Neuronal stem cell (in vitro differentiated cells): ENCODE measurements around the gene DIRAS2.

Experiments used
- DNase-seq: peaks from one replicate; pipeline ENCODE4 v3.0.0-alpha.2; 2013; ENCODE audit warnings: low spot score
- H2AFZ ChIP-seq: one replicate; pipeline ENCODE4 v1.6.1; 2013; ENCODE audit warnings: mild to moderate bottlenecking, low read length, inconsistent platforms
- H2AK5ac ChIP-seq: 2 replicates; pipeline ENCODE4 v1.6.1; 2013; ENCODE audit warnings: low read depth, mild to moderate bottlenecking, inconsistent platforms, low read length, moderate library complexity, mixed read lengths
- H2BK120ac ChIP-seq: 2 replicates; pipeline ENCODE4 v1.6.1; 2013; ENCODE audit warnings: low read depth, mild to moderate bottlenecking, inconsistent platforms, low read length, moderate library complexity, mixed read lengths
- H2BK12ac ChIP-seq: one replicate; pipeline ENCODE4 v1.6.1; 2013; ENCODE audit warnings: low read length, inconsistent platforms
- H2BK15ac ChIP-seq: 2 replicates; pipeline ENCODE4 v1.6.1; 2013; ENCODE audit warnings: mild to moderate bottlenecking, low read length, inconsistent platforms, mixed read lengths
- H2BK5ac ChIP-seq: one replicate; pipeline ENCODE4 v1.6.1; 2013; ENCODE audit warnings: inconsistent platforms, mild to moderate bottlenecking, low read length, moderate library complexity
- H3K14ac ChIP-seq: one replicate; pipeline ENCODE4 v1.6.1; 2013; ENCODE audit warnings: low read length, inconsistent platforms
- H3K18ac ChIP-seq: 2 replicates; pipeline ENCODE4 v1.6.1; 2013; ENCODE audit warnings: low read length, inconsistent platforms
- H3K23ac ChIP-seq: 2 replicates; pipeline ENCODE4 v1.6.1; 2013; ENCODE audit warnings: low read depth, mild to moderate bottlenecking, mixed read lengths, low read length, inconsistent platforms; ENCODE audit not compliant: poor library complexity
- H3K27ac ChIP-seq: replicated peaks from 3 replicates; pipeline ENCODE4 v1.5.1; 2013; ENCODE audit warnings: low read length, inconsistent platforms
- H3K27me3 ChIP-seq, 3 experiments: 2 replicates each; pipeline ENCODE4 v1.6.1; 2013; ENCODE audit warnings: low read length in 3 of 3, mild to moderate bottlenecking in 2 of 3, inconsistent platforms in 1 of 3, low read depth in 1 of 3, mixed read lengths in 1 of 3, moderate library complexity in 1 of 3; ENCODE audit not compliant: control insufficient read depth in 3 of 3, insufficient read depth in 3 of 3
- H3K36me3 ChIP-seq, 2 donors: replicated peaks in 1 of 2; 2 replicates each; pipeline ENCODE4 v1.6.1; 2013; ENCODE audit warnings: low read length in 2 of 2; ENCODE audit not compliant: control insufficient read depth in 2 of 2, insufficient read depth in 2 of 2
- H3K4ac ChIP-seq: 2 replicates; pipeline ENCODE4 v1.6.1; 2013; ENCODE audit warnings: inconsistent platforms, mild to moderate bottlenecking, low read length, moderate library complexity
- H3K4me1 ChIP-seq, 2 donors: 1 replicate in 1 of 2; 2 replicates in 1 of 2; pipeline ENCODE4 v1.6.1; 2013; ENCODE audit warnings: low read length in 2 of 2, low read depth in 1 of 2; ENCODE audit not compliant: control insufficient read depth in 2 of 2, insufficient read depth in 1 of 2
- H3K4me2 ChIP-seq: one replicate; pipeline ENCODE4 v1.6.1; 2013; ENCODE audit warnings: mild to moderate bottlenecking, low read length, inconsistent platforms; ENCODE audit not compliant: insufficient read depth, poor library complexity, severe bottlenecking
- H3K4me3 ChIP-seq, 2 donors: 2 replicates each; pipeline ENCODE4 v1.5.1; 2013; ENCODE audit warnings: low read length in 2 of 2, mild to moderate bottlenecking in 2 of 2, inconsistent platforms in 1 of 2, moderate library complexity in 1 of 2
- H3K79me1 ChIP-seq: one replicate; pipeline ENCODE4 v1.6.1; 2013; ENCODE audit warnings: low read depth, mild to moderate bottlenecking, inconsistent platforms, low read length, moderate library complexity
- H3K9ac ChIP-seq: one replicate; pipeline ENCODE4 v1.6.1; 2013; ENCODE audit warnings: mild to moderate bottlenecking, low read depth, low read length, inconsistent platforms; ENCODE audit not compliant: poor library complexity
- H3K9me3 ChIP-seq, 2 donors: replicated peaks in 1 of 2; 2 replicates each; pipeline versions ENCODE3 to v1.6.1; 2013; ENCODE audit warnings: low read length in 2 of 2, mild to moderate bottlenecking in 2 of 2, inconsistent platforms in 1 of 2, low read depth in 1 of 2, mixed read lengths in 1 of 2, moderate library complexity in 1 of 2; ENCODE audit not compliant: control insufficient read depth in 2 of 2, insufficient read depth in 1 of 2
- H4K8ac ChIP-seq: one replicate; pipeline ENCODE4 v1.6.1; 2013; ENCODE audit warnings: low read depth, mild to moderate bottlenecking, inconsistent platforms, low read length, moderate library complexity
- H4K91ac ChIP-seq: one replicate; pipeline ENCODE4 v1.6.1; 2013; ENCODE audit warnings: low read length, low read depth, mild to moderate bottlenecking, inconsistent platforms; ENCODE audit not compliant: poor library complexity
- WGBS, 2 donors: extraction: QIAGEN DNeasy Blood & Tissue Kit; methylation state at CpG; one replicate each; pipeline ENCODE4 v1.1.7; 2013; ENCODE audit warnings: missing lambda C conversion rate in 2 of 2, mixed read lengths in 1 of 2; ENCODE audit not compliant: insufficient read length in 2 of 2, insufficient replicate concordance in 1 of 2; ENCODE audit errors: extremely low coverage in 2 of 2; 5-methylcytosine and 5-hydroxymethylcytosine counted together

The DIRAS2 gene

DNA sequence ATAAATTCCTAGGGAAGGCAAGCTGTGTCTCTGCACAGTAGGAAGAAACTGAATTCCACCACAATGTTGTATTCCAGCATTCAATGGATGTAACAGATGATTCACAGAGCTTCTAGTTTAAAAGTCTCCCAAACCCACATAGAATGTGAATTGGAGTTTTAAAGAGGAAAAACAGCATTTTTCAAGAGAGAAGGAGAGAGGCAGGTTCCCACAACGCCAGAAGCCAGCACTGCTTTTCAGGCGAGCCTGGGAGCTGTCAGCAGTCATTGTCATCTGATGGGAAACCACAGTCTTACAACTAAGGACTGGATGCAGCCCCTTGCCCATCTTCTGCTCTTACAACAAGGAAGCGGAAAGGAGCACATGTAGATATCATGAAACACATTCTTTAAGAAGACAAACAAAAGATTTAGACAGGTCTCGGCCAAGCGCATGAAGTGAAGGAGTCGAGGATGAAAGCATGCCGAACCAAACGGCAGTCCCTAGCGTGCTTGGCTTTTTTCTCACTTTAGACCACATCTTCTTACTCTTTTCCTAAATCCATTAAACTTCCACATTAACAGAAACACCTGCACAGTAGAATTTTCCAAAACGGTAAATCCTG is 638 bp downstream of the DIRAS2 start:
- Histone ChIP-seq H3K4me2 (peak overlapping the region; percentile 66), H3K36me3 (no peaks in the 10 kb centered on the region), H3K18ac (no peak overlapping the region), H3K4ac (no peak overlapping the region), H3K27ac (no peak overlapping the region), H3K4me1 (peaks cover 0 to 6% of the 10 kb centered on the region in 2 donors), H3K14ac (no peak overlapping the region), H4K8ac (no peak overlapping the region), H2BK120ac (no peak overlapping the region), H2AFZ (peak overlapping the region; percentile 94), H3K4me3 (peak overlapping the region in 1 of 2 donors; percentile 49), H4K91ac (no peak overlapping the region), H3K9me3 (no peaks in the 10 kb centered on the region), H3K79me1 (no peaks in the 10 kb centered on the region), H3K27me3 (peaks cover 0 to 77% (median 0%) of the 10 kb centered on the region in 3 experiments), H2BK5ac (no peak overlapping the region), H3K23ac (no peak overlapping the region), H2AK5ac (no peak overlapping the region), H2BK15ac (no peak overlapping the region), H2BK12ac (no peak overlapping the region), H3K9ac (no peak overlapping the region)
- DNase-seq = peak; percentile 14
- no CpG with 5 or more reads among the region's 10 CpGs for WGBS, 2 donors

DNA sequence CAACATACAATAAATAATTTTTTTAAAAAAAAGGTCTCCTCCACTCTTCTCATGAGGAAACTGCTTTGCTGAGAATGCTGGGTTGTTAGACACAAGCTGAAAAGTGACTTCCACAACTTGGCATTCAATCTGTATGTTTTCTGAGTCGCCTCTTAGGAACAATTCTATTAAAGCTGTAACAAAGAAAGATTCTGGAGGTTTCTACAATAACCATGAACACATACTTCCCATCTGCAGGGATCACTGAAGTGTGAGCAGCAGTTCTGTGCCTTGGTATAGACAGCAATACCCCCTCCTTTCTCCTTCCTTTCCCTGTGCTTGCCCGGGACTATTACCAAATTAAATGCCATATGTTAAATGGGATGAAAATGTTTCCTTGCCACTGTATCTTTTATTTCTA is 1.5 kb downstream of the DIRAS2 start:
- Histone ChIP-seq H3K9ac (no peak overlapping the region), H3K14ac (no peak overlapping the region), H2BK12ac (no peak overlapping the region), H3K36me3 (no peaks in the 10 kb centered on the region), H3K79me1 (no peaks in the 10 kb centered on the region), H3K4me1 (peaks cover 0 to 6% of the 10 kb centered on the region in 2 donors), H2BK15ac (no peak overlapping the region), H3K9me3 (no peaks in the 10 kb centered on the region), H3K23ac (no peak overlapping the region), H2BK120ac (no peak overlapping the region), H3K4ac (no peak overlapping the region), H2AK5ac (no peak overlapping the region), H3K27me3 (peaks cover 0 to 83% (median 0%) of the 10 kb centered on the region in 3 experiments), H3K27ac (no peak overlapping the region), H4K91ac (no peak overlapping the region), H4K8ac (no peak overlapping the region), H3K18ac (no peak overlapping the region), H3K4me3 (no peak overlapping the region), H3K4me2 (no peak overlapping the region), H2BK5ac (no peak overlapping the region), H2AFZ (no peak overlapping the region)
- no peak for DNase-seq
- no CpG with 5 or more reads among the region's 2 CpGs for WGBS, 2 donors

DNA sequence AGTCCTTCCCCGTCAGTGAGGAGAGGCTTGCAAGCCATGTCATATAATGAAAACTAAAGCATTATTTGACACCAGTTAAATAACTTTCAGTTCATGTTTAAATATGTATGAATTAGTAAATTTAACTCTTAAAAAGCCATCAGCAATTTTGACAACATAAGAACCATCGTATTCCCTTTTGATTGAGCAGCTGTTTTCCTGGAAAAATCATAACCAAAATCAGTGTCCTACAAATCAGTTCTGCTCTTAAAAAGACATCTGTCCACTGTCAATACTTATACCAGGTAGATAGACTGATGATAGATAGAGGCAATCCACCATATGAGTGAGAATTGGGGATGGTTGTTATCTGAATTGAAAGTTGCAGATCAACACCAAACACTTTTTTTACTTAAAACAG is 2.3 kb downstream of the DIRAS2 start:
- H4K8ac ChIP-seq = no peak overlapping the region
- DNase-seq = no peak
- H3K4me3 ChIP-seq = no peak overlapping the region
- H3K18ac ChIP-seq = no peak overlapping the region
- no peak overlapping the region for H2BK120ac ChIP-seq
- peaks cover 0 to 78% (median 0%) of the 10 kb centered on the region in 3 experiments for H3K27me3 ChIP-seq
- no peak overlapping the region for H2AFZ ChIP-seq
- no peaks in the 10 kb centered on the region for H3K36me3 ChIP-seq
- H3K9me3 ChIP-seq = no peaks in the 10 kb centered on the region
- no peak overlapping the region for H3K14ac ChIP-seq
- H2BK5ac ChIP-seq = no peak overlapping the region
- no CpG with 5 or more reads among the region's 2 CpGs for WGBS, 2 donors
- H2BK12ac ChIP-seq = no peak overlapping the region
- H3K4me2 ChIP-seq = no peak overlapping the region
- H3K79me1 ChIP-seq = no peaks in the 10 kb centered on the region
- no peak overlapping the region for H3K23ac ChIP-seq
- H3K9ac ChIP-seq = no peak overlapping the region
- H4K91ac ChIP-seq = no peak overlapping the region
- no peak overlapping the region for H3K4ac ChIP-seq
- no peak overlapping the region for H3K27ac ChIP-seq
- H3K4me1 ChIP-seq = peaks cover 0 to 6% of the 10 kb centered on the region in 2 donors
- H2BK15ac ChIP-seq = no peak overlapping the region
- no peak overlapping the region for H2AK5ac ChIP-seq

DNA sequence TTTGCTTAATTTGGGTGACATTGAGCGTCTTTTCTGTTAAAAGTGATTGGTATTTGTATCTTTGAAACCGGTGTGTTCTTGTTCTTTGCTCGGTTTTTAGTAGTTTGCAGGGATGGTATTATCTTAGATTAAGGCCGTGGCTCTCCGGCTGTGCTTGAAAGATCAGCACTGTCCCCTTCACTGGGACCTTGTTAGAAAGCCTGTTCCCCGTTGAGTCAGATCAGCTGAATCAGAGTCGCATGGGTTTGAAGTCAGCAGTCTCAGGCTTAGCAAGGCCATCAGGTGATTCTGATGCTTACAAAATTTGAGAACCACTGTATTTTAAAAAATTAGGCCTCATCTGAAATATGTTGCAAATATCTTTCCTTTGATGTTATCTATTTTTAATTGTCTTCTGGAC is 5.0 kb downstream of the DIRAS2 start:
- Histone ChIP-seq H3K4ac (no peak overlapping the region), H4K91ac (no peak overlapping the region), H2BK12ac (no peak overlapping the region), H2BK5ac (no peak overlapping the region), H3K9ac (no peak overlapping the region), H3K9me3 (peaks cover 0 to 2% of the 10 kb centered on the region in 2 donors), H3K79me1 (no peaks in the 10 kb centered on the region), H3K27ac (no peak overlapping the region), H2BK120ac (no peak overlapping the region), H2BK15ac (no peak overlapping the region), H3K4me3 (no peak overlapping the region), H3K4me2 (no peak overlapping the region), H3K18ac (no peak overlapping the region), H3K4me1 (peaks cover 6 to 7% of the 10 kb centered on the region in 2 donors), H4K8ac (no peak overlapping the region), H2AK5ac (no peak overlapping the region), H3K14ac (no peak overlapping the region), H3K23ac (no peak overlapping the region), H2AFZ (no peak overlapping the region), H3K27me3 (peaks cover 0 to 85% (median 0%) of the 10 kb centered on the region in 3 experiments), H3K36me3 (no peaks in the 10 kb centered on the region)
- no peak for DNase-seq
- WGBS, 2 donors = no CpG with 5 or more reads among the region's 7 CpGs
